ENCODE results near the gene FOXE1. TPM values are rescaled to one million over a fixed set of nuclear protein-coding genes. Genes with fewer than 3 reads are reported as not detected.
A peak's percentile ranks its signal among the peaks of the same experiment; 100 is the strongest.

FOXE1 gene
- total RNA-seq, 1 experiment from 2014 or later = not detected

DNA sequence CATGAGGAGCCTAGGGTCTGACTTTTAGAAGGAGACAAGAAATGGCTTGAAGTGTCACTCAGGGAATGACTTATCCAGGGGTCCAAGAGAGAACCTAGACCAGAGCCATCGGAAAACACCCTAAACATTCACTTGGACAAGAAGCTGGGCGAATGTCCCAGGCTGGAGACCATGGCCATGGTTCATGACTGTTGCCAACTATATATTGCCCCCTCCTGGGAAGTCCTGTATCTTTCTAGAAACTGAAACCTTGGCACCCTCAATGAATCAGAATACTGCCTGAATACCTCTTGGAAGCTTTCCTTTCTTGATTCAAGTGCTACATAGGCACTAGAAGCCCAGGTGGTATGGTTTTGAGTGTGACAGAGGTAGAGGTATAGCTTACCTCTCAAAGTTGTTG, 39.4 kb downstream of the FOXE1 start:
- H4K20me1 ChIP-seq (ENCODE audit: insufficient read depth) = no peaks in the 10 kb centered on the region
- intact Hi-C loops (cut with micrococcal nuclease) = no loop called here
- no peak overlapping the region for H3K9ac ChIP-seq (ENCODE audit: low read length)
- H2AFZ ChIP-seq (ENCODE audit: low read depth, low read length, poor library complexity, severe bottlenecking) = no peak overlapping the region
- DNase-seq (ENCODE audit: low read depth, low spot score) = no peak
- no peaks in the 10 kb centered on the region for H3K9me3 ChIP-seq (ENCODE audit: control insufficient read depth in 1 of 2, insufficient read depth in 1 of 2, low read depth in 1 of 2, low read length in 2 of 2)
- no peaks in the 10 kb centered on the region for H3K4me1 ChIP-seq (ENCODE audit: control insufficient read depth in 1 of 2, insufficient read depth in 2 of 2, low read length in 2 of 2)
- no peak for ATAC-seq
- BruUV-seq (replicated peaks) = no TSS peak
- POLR2A ChIA-PET = no interaction called here
- CTCF ChIA-PET = no interaction called here
- TF ChIP-seq, protein P1, sequence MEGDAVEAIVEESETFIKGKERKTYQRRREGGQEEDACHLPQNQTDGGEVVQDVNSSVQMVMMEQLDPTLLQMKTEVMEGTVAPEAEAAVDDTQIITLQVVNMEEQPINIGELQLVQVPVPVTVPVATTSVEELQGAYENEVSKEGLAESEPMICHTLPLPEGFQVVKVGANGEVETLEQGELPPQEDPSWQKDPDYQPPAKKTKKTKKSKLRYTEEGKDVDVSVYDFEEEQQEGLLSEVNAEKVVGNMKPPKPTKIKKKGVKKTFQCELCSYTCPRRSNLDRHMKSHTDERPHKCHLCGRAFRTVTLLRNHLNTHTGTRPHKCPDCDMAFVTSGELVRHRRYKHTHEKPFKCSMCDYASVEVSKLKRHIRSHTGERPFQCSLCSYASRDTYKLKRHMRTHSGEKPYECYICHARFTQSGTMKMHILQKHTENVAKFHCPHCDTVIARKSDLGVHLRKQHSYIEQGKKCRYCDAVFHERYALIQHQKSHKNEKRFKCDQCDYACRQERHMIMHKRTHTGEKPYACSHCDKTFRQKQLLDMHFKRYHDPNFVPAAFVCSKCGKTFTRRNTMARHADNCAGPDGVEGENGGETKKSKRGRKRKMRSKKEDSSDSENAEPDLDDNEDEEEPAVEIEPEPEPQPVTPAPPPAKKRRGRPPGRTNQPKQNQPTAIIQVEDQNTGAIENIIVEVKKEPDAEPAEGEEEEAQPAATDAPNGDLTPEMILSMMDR (IDR thresholded peaks at IDR 0.05 in 2 of 3, conservative IDR thresholded peaks at IDR 0.05 in 1 of 3; ENCODE audit: borderline replicate concordance in 1 of 3, insufficient read depth in 1 of 3, low read depth in 2 of 3, low read length in 2 of 3) = 0 out of 6 replicates have a peak, but pooled peaks of 1 of the 3 experiments have one; percentile 2
- TF ChIP-seq RAD21 (IDR thresholded peaks at IDR 0.05; ENCODE audit: low read depth) (peak; percentile 29; the same call in 1 of the 2 replicates), EGR1 (IDR thresholded peaks at IDR 0.05; ENCODE audit: low read depth) (no peak), POLR2A (IDR thresholded peaks at IDR 0.05; ENCODE audit: borderline replicate concordance, extremely low read depth, insufficient read depth, insufficient read length) (no peak)
- H3K4me2 ChIP-seq (ENCODE audit: low read length) = no peak overlapping the region
- no peaks in the 10 kb centered on the region for H3K9me2 ChIP-seq (ENCODE audit: insufficient read depth)
- H3K79me2 ChIP-seq (ENCODE audit: insufficient read depth, low read length) = no peaks in the 10 kb centered on the region
- H3K27me3 ChIP-seq (ENCODE audit: insufficient read depth, low read length) = no peaks in the 10 kb centered on the region
- RAD21 ChIA-PET (ENCODE audit: low non-redundant PET in 1 of 2, low total read pairs in 2 of 2, uncharacterized antibody in 2 of 2, unreplicated experiment in 2 of 2) = no interaction called here
- H3K36me3 ChIP-seq (ENCODE audit: control insufficient read depth in 1 of 2, insufficient read depth in 2 of 2, low read length in 2 of 2) = no peaks in the 10 kb centered on the region
- no peak overlapping the region for H3K4me3 ChIP-seq (replicated peaks in 1 of 2; ENCODE audit: low read depth in 1 of 2, low read length in 2 of 2)
- no peak overlapping the region for H3K27ac ChIP-seq (ENCODE audit: low read depth, low read length)

GRCh38 chr9:97895211-97895610, 42.2 kb downstream of the FOXE1 start:
- Histone ChIP-seq H3K79me2 (ENCODE audit: insufficient read depth, low read length) (no peaks in the 10 kb centered on the region), H3K4me2 (ENCODE audit: low read length) (no peak overlapping the region), H4K20me1 (ENCODE audit: insufficient read depth) (no peaks in the 10 kb centered on the region), H2AFZ (ENCODE audit: low read depth, low read length, poor library complexity, severe bottlenecking) (no peak overlapping the region), H3K9ac (ENCODE audit: low read length) (no peak overlapping the region), H3K4me3 (replicated peaks in 1 of 2; ENCODE audit: low read depth in 1 of 2, low read length in 2 of 2) (no peak overlapping the region), H3K4me1 (ENCODE audit: control insufficient read depth in 1 of 2, insufficient read depth in 2 of 2, low read length in 2 of 2) (no peaks in the 10 kb centered on the region), H3K36me3 (ENCODE audit: control insufficient read depth in 1 of 2, insufficient read depth in 2 of 2, low read length in 2 of 2) (no peaks in the 10 kb centered on the region), H3K9me2 (ENCODE audit: insufficient read depth) (no peaks in the 10 kb centered on the region), H3K27ac (ENCODE audit: low read depth, low read length) (no peak overlapping the region), H3K9me3 (ENCODE audit: control insufficient read depth in 1 of 2, insufficient read depth in 1 of 2, low read depth in 1 of 2, low read length in 2 of 2) (no peaks in the 10 kb centered on the region), H3K27me3 (ENCODE audit: insufficient read depth, low read length) (no peaks in the 10 kb centered on the region)
- no peak for ATAC-seq
- TF ChIP-seq YY1 (IDR thresholded peaks at IDR 0.05; ENCODE audit: extremely low read depth, insufficient replicate concordance, low read depth, low read length) = no peak
- CTCF ChIA-PET = interaction anchor here (1.0 to 1.3 kb wide), 2 partner anchors 10 to 18 kb away, joined by 5 to 7 read pairs; no protein-coding TSS in a partner anchor
- RAD21 ChIA-PET (ENCODE audit: low non-redundant PET in 1 of 2, low total read pairs in 2 of 2, uncharacterized antibody in 2 of 2, unreplicated experiment in 2 of 2) = no interaction called here
- intact Hi-C loops (cut with micrococcal nuclease) = no loop called here
- POLR2A ChIA-PET = no interaction called here
- DNase-seq (ENCODE audit: low read depth, low spot score) = no peak
- BruUV-seq (replicated peaks) = no TSS peak

Data from HCT116 (cell line).